GM20000 (cell line): ENCODE results near the gene HMGN4.
"Not testable (repeated sequence)": the region's sequence is repeated elsewhere in the genome, so short reads cannot be mapped to it uniquely, and the experiment has no call there.

Source experiments
- DNase-seq: peaks from one replicate; pipeline ENCODE4 v3.0.0; 2012; ENCODE audit warnings: low spot score
- TF ChIP-seq, protein P1 (sequence below): IDR thresholded peaks from 2 replicates; pipeline ENCODE4 v1.5.1; 2012; ENCODE audit warnings: mild to moderate bottlenecking, control low read depth; ENCODE audit errors: extremely low read depth, missing control alignments

Gene HMGN4

DNA sequence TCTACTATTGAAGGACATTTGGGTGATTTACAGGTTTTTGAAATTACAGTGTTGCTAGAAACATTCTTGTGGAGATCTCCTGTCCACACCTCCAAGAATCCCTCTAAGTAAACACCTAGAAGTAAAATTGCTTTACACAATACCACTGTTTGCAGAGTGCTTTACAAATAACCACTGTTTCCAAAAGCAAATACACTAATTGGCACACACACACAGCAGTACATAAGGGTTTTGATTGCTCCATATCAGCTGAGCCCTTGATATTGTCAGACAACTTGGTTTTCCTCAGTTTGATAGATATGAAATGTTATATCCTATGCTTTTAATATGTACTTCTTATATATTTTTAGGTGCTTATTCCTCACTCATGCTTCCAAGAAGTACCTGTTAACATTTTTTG lies 6.3 kb downstream of the HMGN4 start:
- TF ChIP-seq, protein P1, sequence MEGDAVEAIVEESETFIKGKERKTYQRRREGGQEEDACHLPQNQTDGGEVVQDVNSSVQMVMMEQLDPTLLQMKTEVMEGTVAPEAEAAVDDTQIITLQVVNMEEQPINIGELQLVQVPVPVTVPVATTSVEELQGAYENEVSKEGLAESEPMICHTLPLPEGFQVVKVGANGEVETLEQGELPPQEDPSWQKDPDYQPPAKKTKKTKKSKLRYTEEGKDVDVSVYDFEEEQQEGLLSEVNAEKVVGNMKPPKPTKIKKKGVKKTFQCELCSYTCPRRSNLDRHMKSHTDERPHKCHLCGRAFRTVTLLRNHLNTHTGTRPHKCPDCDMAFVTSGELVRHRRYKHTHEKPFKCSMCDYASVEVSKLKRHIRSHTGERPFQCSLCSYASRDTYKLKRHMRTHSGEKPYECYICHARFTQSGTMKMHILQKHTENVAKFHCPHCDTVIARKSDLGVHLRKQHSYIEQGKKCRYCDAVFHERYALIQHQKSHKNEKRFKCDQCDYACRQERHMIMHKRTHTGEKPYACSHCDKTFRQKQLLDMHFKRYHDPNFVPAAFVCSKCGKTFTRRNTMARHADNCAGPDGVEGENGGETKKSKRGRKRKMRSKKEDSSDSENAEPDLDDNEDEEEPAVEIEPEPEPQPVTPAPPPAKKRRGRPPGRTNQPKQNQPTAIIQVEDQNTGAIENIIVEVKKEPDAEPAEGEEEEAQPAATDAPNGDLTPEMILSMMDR: no peak
- DNase-seq: no peak

DNA sequence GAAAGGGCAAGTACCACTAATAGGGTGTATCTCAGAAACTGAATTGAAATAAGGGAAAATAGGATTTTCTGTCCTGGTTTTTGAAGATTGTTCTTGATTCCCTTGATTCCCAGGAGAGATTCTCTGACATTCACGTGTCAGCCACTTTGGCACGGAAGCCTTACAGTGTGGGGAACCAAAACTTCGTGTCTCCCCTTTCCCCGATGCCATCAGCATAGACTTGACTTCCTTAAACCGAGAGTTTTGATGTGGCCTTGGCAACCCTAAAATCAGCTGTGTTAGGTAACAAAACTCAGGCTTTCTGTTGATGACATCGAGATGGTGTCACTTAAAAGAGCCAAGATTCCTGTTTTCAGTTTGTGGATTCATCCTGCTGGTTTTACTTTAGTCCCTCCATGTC lies 7.5 kb downstream of the HMGN4 start:
- TF ChIP-seq, protein P1: no peak
- DNase-seq: no peak

DNA sequence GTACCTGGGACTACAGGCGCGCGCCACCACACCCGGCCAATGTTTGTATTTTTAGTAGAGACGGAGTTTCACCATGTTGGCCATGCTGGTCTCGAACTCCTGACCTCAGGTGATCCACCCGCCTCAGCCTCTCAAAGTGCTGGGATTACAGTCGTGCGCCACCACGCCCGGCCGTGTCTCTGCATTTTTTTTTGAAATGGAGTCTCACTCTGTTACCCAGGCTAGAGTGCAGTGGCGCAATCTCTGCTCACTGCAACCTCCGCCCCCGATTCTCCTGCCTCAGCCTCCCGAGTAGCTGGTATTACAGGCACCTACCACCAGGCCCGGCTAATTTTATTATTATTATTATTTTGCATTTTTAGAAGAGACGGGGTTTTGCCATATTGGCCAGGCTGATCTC lies 9.2 kb downstream of the HMGN4 start:
- not testable (repeated sequence) for DNase-seq

DNA sequence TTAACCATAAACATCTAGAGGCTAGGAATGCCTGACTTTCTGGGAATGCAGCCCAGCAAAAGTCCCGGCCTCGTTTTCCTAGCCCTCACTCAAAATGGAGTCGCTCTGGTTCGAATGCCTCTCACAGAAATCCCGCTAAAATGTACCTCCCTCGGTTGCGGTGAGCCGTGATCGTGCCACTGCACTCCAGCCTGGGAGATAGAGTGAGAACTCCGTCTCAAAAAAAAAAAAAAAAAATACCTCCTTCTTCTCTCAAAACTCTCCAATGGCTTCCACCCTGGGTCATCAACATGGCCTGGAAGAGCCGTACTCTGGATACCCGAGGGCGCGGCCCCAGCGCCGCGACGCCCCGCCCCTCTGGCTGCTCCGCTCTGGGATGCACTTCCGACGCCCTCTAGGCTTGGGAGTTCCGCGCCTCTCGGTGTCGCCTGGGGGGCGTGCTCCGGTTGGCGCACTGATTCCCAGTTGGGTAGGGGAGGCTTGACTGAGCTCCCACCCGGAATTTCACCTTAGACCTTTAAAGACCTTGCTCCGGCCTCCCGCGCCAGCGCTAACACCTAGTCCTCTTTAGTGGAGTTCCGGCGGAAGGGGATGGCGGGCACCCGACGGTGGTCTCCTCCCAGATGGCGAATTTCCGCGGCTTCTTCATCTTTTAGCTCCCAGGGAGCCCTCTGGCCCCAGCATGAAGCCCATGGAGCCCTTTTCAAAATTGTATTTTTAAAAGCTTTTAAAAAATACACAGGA lies 12.3 kb downstream of the HMGN4 start:
- DNase-seq: peak; percentile 59
- TF ChIP-seq, protein P1: no peak

DNA sequence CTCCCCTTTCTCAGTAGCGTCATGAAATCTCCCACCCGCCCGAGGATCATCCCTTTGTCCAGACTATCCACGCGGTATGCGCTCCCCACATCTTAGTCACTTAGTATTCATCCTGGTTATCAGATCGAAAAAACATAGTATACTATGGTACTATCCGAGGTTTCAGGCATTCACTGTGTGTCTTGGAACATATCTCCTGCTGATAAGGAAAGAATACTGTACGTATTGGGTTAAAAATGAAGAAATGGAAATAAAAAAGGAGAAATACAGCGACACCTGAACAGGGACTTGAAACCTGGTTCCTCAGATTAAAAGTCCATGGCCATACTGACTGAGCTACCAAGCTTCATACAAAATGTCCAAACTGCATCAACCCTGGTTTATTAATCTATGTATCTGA lies 14.0 kb downstream of the HMGN4 start:
- no peak for DNase-seq
- TF ChIP-seq, protein P1: no peak

DNA sequence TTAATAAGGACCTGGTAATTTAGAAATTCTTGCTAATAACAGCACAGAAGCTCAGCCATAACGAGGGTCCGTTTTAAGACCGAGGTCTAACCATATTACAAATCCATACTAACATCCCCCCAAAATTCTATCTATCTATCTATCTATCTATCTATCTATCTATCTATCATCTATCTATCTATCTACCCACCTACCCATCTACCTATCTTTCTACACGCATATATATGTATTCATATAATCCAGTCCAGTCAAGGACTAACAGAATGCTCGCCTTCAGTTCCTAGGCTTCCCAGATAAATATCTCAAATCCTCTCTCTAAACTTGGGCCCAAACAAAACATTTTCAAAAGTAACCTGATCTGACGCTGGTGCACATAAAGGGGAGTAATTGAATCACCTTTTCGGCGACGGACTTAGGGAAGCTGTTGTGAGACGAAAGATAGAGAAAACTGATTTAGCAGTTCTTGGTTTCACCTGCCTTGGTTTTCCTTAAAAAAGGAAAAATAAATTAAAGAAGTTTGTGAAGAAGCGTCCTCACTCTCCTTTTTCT lies 14.5 kb downstream of the HMGN4 start:
- TF ChIP-seq, protein P1: no peak
- no peak for DNase-seq

DNA sequence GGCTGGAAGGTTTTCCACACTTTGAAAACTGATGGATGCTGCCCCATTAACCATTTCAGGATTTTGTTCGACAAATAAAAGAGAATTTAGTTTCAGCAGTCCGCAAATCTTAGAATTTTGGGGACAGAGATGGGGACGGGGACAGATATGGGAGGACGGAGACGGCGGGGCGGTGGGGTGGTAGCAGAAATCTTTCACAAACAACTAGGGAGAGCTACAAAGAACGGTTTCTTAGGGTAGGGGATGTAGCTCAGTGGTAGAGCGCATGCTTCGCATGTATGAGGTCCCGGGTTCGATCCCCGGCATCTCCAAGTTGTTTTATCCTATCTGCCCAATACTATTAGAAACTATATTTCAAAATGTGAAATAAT lies 15.1 kb downstream of the HMGN4 start:
- TF ChIP-seq, protein P1: no peak

More for the DNA sequence above, 15.1 kb downstream of the HMGN4 start:
- DNase-seq: peak; percentile 75
